K562 (cell line): ENCODE measurements around the gene PLCL2. TPM values are rescaled to one million over a fixed set of nuclear protein-coding genes. Genes with fewer than 3 reads are reported as not detected.

ENCODE experiments used
- ATAC-seq: fragments of 200-7000 bp; cut with Tn5 transposase; 3 replicates; pipeline ENCODE4 v1.9.1; 2020; ENCODE audit warnings: moderate library complexity
- BruUV-seq: library from RNA; stranded (reverse); fragments of 400-500 nt; replicated peaks from 2 replicates; lab custom pipeline; 2021; lab: Mats Ljungman, UMichigan
- CTCF ChIA-PET: fragments of 300-600 bp; formaldehyde crosslinking; extraction: SDS; loops from one replicate; lab custom pipeline; 2021; ENCODE audit warnings: low intra/inter-chr PET ratio; lab: Yijun Ruan, JAX
- POLR2A ChIA-PET: fragments of 300-600, 350-650 bp; sonication (Branson Sonifier 250); formaldehyde crosslinking; extraction: SDS; loops from one replicate; lab custom pipeline; 2021; ENCODE audit warnings: antibody characterized with exemption, inconsistent platforms; lab: Yijun Ruan, JAX
- DNase-seq, 4 experiments: peaks; one replicate each; pipeline versions ENCODE4 v3.0.0 to v3.0.0-alpha.2; 2011 to 2018; ENCODE audit warnings: low spot score in 3 of 4, mixed read lengths in 3 of 4; ENCODE audit errors: extremely low read depth in 1 of 4
- FAIRE-seq: peaks from 2 replicates; lab custom pipeline; 2011; peaks lifted over from hg19 to GRCh38; lab: Jason Lieb, UNC
- H2AFZ ChIP-seq: 2 replicates; pipeline ENCODE4 v1.6.0; 2011; ENCODE audit warnings: low read depth, low read length, control low read depth, inconsistent platforms
- H3K27ac ChIP-seq: fragments of 200-600 bp; 3 replicates; pipeline ENCODE4 v1.8.0; 2011; ENCODE audit warnings: low read depth, mild to moderate bottlenecking, control low read depth, inconsistent platforms, low read length, moderate library complexity, mixed read lengths; ENCODE audit errors: extremely low read depth
- H3K27me3 ChIP-seq, 2 experiments: fragments of 300-600 bp in 1 of 2; 2 replicates in 1 of 2; 3 replicates in 1 of 2; pipeline versions ENCODE4 v1.6.0 to v1.8.0; 2011; ENCODE audit warnings: inconsistent platforms in 2 of 2, low read length in 2 of 2, mild to moderate bottlenecking in 1 of 2, mixed read lengths in 1 of 2, moderate library complexity in 1 of 2; ENCODE audit not compliant: control insufficient read depth in 2 of 2, insufficient read depth in 2 of 2
- H3K36me3 ChIP-seq: fragments of 300-600 bp; 3 replicates; pipeline ENCODE4 v1.8.0; 2011; ENCODE audit warnings: mild to moderate bottlenecking, low read length, inconsistent platforms; ENCODE audit not compliant: control insufficient read depth, insufficient read depth
- H3K4me1 ChIP-seq, 2 experiments: fragments of 200-600 bp in 1 of 2; replicated peaks in 1 of 2; 2 replicates in 1 of 2; 3 replicates in 1 of 2; pipeline versions ENCODE4 v1.5.1 to v1.8.0; 2011; ENCODE audit warnings: inconsistent platforms in 2 of 2, low read length in 2 of 2, mild to moderate bottlenecking in 1 of 2, mixed read lengths in 1 of 2, moderate library complexity in 1 of 2; ENCODE audit not compliant: control insufficient read depth in 2 of 2, insufficient read depth in 2 of 2
- H3K4me2 ChIP-seq: 2 replicates; pipeline ENCODE4 v1.6.1; 2011; ENCODE audit warnings: low read length, control low read depth, inconsistent platforms, mixed read lengths; ENCODE audit not compliant: insufficient read depth
- H3K4me3 ChIP-seq: fragments of 200-600 bp; sonication (generic), shearing (Covaris generic); 2 replicates; pipeline ENCODE4 v1.5.1; 2016; ENCODE audit warnings: control low read depth, inconsistent platforms
- H3K79me2 ChIP-seq: fragments of 200-600 bp; 3 replicates; pipeline ENCODE4 v1.8.0; 2011; ENCODE audit warnings: low read length, inconsistent platforms; ENCODE audit not compliant: control insufficient read depth, insufficient read depth
- H3K9ac ChIP-seq, 2 experiments: 2 replicates each; pipeline versions ENCODE4 v1.6.0 to v1.6.1; 2011; ENCODE audit warnings: low read depth in 2 of 2, low read length in 2 of 2, control low read depth in 1 of 2, inconsistent platforms in 1 of 2, mild to moderate bottlenecking in 1 of 2, mixed read lengths in 1 of 2; ENCODE audit not compliant: insufficient read depth in 1 of 2
- H3K9me1 ChIP-seq: one replicate; pipeline ENCODE4 v1.6.0; 2011; ENCODE audit warnings: inconsistent platforms, mild to moderate bottlenecking, low read length, moderate library complexity; ENCODE audit not compliant: control insufficient read depth, insufficient read depth
- H3K9me3 ChIP-seq: replicated peaks from 2 replicates; pipeline ENCODE4 v1.5.1; 2011; ENCODE audit warnings: low read depth, low read length, inconsistent platforms; ENCODE audit not compliant: control insufficient read depth, insufficient read depth
- H4K20me1 ChIP-seq: replicated peaks from 2 replicates; pipeline ENCODE4 v1.6.1; 2011; ENCODE audit warnings: low read length, inconsistent platforms, mixed read lengths; ENCODE audit not compliant: control insufficient read depth, insufficient read depth
- CC2D1A ChIP-seq: fragments of 450-650 bp; IDR thresholded peaks from 2 replicates; pipeline ENCODE4 v1.6.1; 2017; ENCODE audit warnings: mild to moderate bottlenecking
- CHD4 ChIP-seq: fragments of 200-600 bp; sonication (generic); IDR thresholded peaks from 3 replicates; pipeline ENCODE4 v1.6.1; 2012; ENCODE audit warnings: low read depth, mild to moderate bottlenecking, mixed read lengths, low read length, inconsistent platforms; ENCODE audit not compliant: insufficient read depth, insufficient replicate concordance, poor library complexity, severe bottlenecking
- CREB3L1 ChIP-seq: fragments of 450-650 bp; IDR thresholded peaks from 2 replicates; pipeline ENCODE4 v1.6.1; 2014; ENCODE audit warnings: low read depth, mild to moderate bottlenecking, moderate library complexity, borderline replicate concordance
- CTCFL ChIP-seq: IDR thresholded peaks from 2 replicates; pipeline ENCODE4 v1.6.1; 2011; ENCODE audit warnings: borderline replicate concordance, low read depth, mild to moderate bottlenecking, moderate library complexity, low read length; ENCODE audit not compliant: insufficient read depth, poor library complexity, severe bottlenecking
- EP400 ChIP-seq: fragments of 450-650 bp; IDR thresholded peaks from 2 replicates; pipeline ENCODE4 v1.6.1; 2017; ENCODE audit warnings: antibody characterized with exemption, mild to moderate bottlenecking, moderate library complexity
- FOXO4 ChIP-seq: fragments of 450-650 bp; formaldehyde crosslinking; IDR thresholded peaks from 2 replicates; pipeline ENCODE4 v1.4.0; 2020; ENCODE audit warnings: mild to moderate bottlenecking, moderate library complexity
- HDGF ChIP-seq: fragments of 450-650 bp; IDR thresholded peaks from 2 replicates; pipeline ENCODE4 v1.6.1; 2016
- MLLT1 ChIP-seq, 2 experiments: fragments of 450-650 bp; IDR thresholded peaks; 2 replicates each; pipeline ENCODE4 v1.6.1; 2016
- NFYB ChIP-seq: IDR thresholded peaks from 2 replicates; pipeline ENCODE4 v1.6.1; 2011; ENCODE audit warnings: mild to moderate bottlenecking, moderate library complexity; ENCODE audit not compliant: insufficient read length; ENCODE audit errors: extremely low read depth
- PHF20 ChIP-seq: fragments of 450-650 bp; IDR thresholded peaks from 2 replicates; pipeline ENCODE4 v1.6.1; 2018; ENCODE audit not compliant: partially characterized antibody
- RBM22 ChIP-seq: fragments of 200-400 bp; formaldehyde crosslinking; IDR thresholded peaks from 2 replicates; pipeline ENCODE4 v1.6.1; 2018; ENCODE audit warnings: low read length, low read depth; ENCODE audit not compliant: poor library complexity, severe bottlenecking
- SIN3B ChIP-seq: fragments of 450-650 bp; IDR thresholded peaks from 2 replicates; pipeline ENCODE4 v1.6.1; 2017; ENCODE audit warnings: low read depth, mild to moderate bottlenecking, moderate library complexity
- XRCC4 ChIP-seq: IDR thresholded peaks from one replicate; pipeline ENCODE4 v1.6.1; 2011; ENCODE audit not compliant: insufficient read depth, insufficient read length; ENCODE audit errors: extremely low read depth
- ZNF766 ChIP-seq: fragments of 200-800 bp; sonication (Bioruptor generic); conservative IDR thresholded peaks from 2 replicates; pipeline ENCODE4 v1.6.1; 2016; ENCODE audit warnings: missing genetic modification characterization, missing compliant biosample characterization
- WGBS: fragments of 100-300 bp; shearing (Covaris generic); methylation state at CpG from one replicate; pipeline ENCODE4 v1.1.6; 2016; ENCODE audit warnings: low coverage, mixed read lengths; ENCODE audit not compliant: insufficient coverage; ENCODE audit errors: missing lambda C conversion rate; 5-methylcytosine and 5-hydroxymethylcytosine counted together
- in situ Hi-C: fragments of 300-500 bp; cut with MboI; formaldehyde crosslinking; loops from 4 replicates; pipeline ENCODE4 v1.15.0; 2018; ENCODE audit warnings: inconsistent platforms, mixed read lengths
- intact Hi-C: fragments of 100-400 bp; cut with micrococcal nuclease; formaldehyde crosslinking; loops from 2 replicates; pipeline ENCODE4 v1.14.2; 2022
- polyA plus RNA-seq, 8 experiments: library from polyadenylated mRNA; depleted of rRNA in 4 of 8; stranded (reverse) in 5 of 8; unstranded in 3 of 8; fragments of >200 nt; fragmentation: Nextera tagmentation in 2 of 8; fragmentation: Illumina TruSeq in 1 of 8; extraction: Ambion mirVana in 2 of 8; extraction: Trizol in 1 of 8; gene quantifications; 2 replicates each; pipeline versions ENCODE4 v1.2.1 to v1.2.3, GENCODE V29; 2011 to 2014; ENCODE audit warnings: inconsistent platforms in 1 of 8, missing spikeins in 1 of 8
- total RNA-seq, 7 experiments: library from RNA; depleted of rRNA in 6 of 7; stranded (reverse); fragments of >200 nt in 6 of 7; fragmentation: Illumina TruSeq in 2 of 7; extraction: Trizol in 2 of 7; gene quantifications; 2 replicates each; pipeline versions ENCODE4 v1.2.1 to v1.2.3, GENCODE V29; 2011 to 2021; ENCODE audit warnings: low replicate concordance in 1 of 7

PLCL2 gene
- total and polyA plus RNA-seq, 9 of the 15 experiments (the other 6 are each of a cell fraction or from before 2014, with no cell fraction given), result 0.03 to 0.18 (median 0.11) TPM; not detected in 2

GRCh38 chr3:16908016-16908807 lies 23.5 kb downstream of the PLCL2 start:
- in situ Hi-C loops (loop anchor here (25.0 kb wide), 1 partner anchor 504 kb away; no protein-coding TSS in a partner anchor), intact Hi-C loops (no loop called here)
- BruUV-seq, result no TSS peak
- H3K4me2 ChIP-seq, result no peak overlapping the region
- 5% methylated on average over 6 of the region's 6 CpGs for WGBS
- ChIA-PET CTCF (no interaction called here), POLR2A (no interaction called here)
- no peaks in the 10 kb centered on the region for H3K9me1 ChIP-seq
- no peaks in the 10 kb centered on the region; a peak in 1 of 5 replicates for H3K27me3 ChIP-seq
- no peak overlapping the region for H2AFZ ChIP-seq
- no peaks in the 10 kb centered on the region for H3K9me3 ChIP-seq
- H3K9ac ChIP-seq, result no peak overlapping the region
- no peaks in the 10 kb centered on the region for H4K20me1 ChIP-seq
- FAIRE-seq (no peak), ATAC-seq (peak; percentile 49), DNase-seq (no peak)
- no peaks in the 10 kb centered on the region for H3K79me2 ChIP-seq
- H3K4me1 ChIP-seq, result peaks cover 0 to 8% of the 10 kb centered on the region in 2 experiments; a peak in 4 of 5 replicates
- H3K27ac ChIP-seq, result no peak overlapping the region
- no peak overlapping the region for H3K4me3 ChIP-seq
- H3K36me3 ChIP-seq, result no peaks in the 10 kb centered on the region
- TF ChIP-seq XRCC4 (no peak), NFYB (no peak), HDGF (no peak), FOXO4 (CRISPR knock-in tag) (no peak), CC2D1A (no peak), CTCFL (no peak), CREB3L1 (no peak), EP400 (no peak), ZNF766 (CRISPR knock-in tag) (no peak), SIN3B (no peak), PHF20 (no peak), RBM22 (no peak), MLLT1 (IDR thresholded peaks at IDR 0.05) (no peak), CHD4 (no peak)
